HG03025 (cell line): ENCODE results near the gene CUL5.

ENCODE experiments used
- ATAC-seq: cut with Tn5 transposase; IDR thresholded peaks from one replicate; pipeline ENCODE4 v1.9.1; 2021; ENCODE audit warnings: mild to moderate bottlenecking, moderate library complexity; ENCODE audit not compliant: unreplicated experiment, low FRiP score

Gene CUL5

GRCh38 chr11:108008656-108009496, at the start of gene CUL5:
Gene CUL5, plus strand, starts transcription at chr11:108008898. Its CDS starts 451 bp downstream, at chr11:108009349.
- peak; percentile 85 for ATAC-seq

GRCh38 chr11:107961480-107961879, 47.2 kb upstream of the CUL5 start:
- no peak for ATAC-seq

- no peak for ATAC-seq
Measured at GRCh38 chr11:107962181-107962580, 46.5 kb upstream of the CUL5 start.

- ATAC-seq, result no peak
Measured at GRCh38 chr11:107963091-107963490, 45.6 kb upstream of the CUL5 start.

GRCh38 chr11:107969219-107969618, 39.5 kb upstream of the CUL5 start:
- ATAC-seq, result no peak

GRCh38 chr11:107970049-107970448, 38.6 kb upstream of the CUL5 start:
- no peak for ATAC-seq

GRCh38 chr11:107973641-107974040, 35.1 kb upstream of the CUL5 start:
- ATAC-seq, result no peak

GRCh38 chr11:107988397-107989158, 20.1 kb upstream of the CUL5 start:
- ATAC-seq, result no peak

- ATAC-seq, result no peak
Measured at GRCh38 chr11:107991868-107992414, 16.8 kb upstream of the CUL5 start.

- ATAC-seq, result no peak
Measured at GRCh38 chr11:107996006-107996776, 12.5 kb upstream of the CUL5 start.

GRCh38 chr11:107998761-107999160, 9.9 kb upstream of the CUL5 start:
- ATAC-seq, result no peak

GRCh38 chr11:107999759-108000455, 8.8 kb upstream of the CUL5 start:
- ATAC-seq, result peak; percentile 68

GRCh38 chr11:108002476-108002875, 6.2 kb upstream of the CUL5 start:
- no peak for ATAC-seq

GRCh38 chr11:108003623-108004022, 5.1 kb upstream of the CUL5 start:
- no peak for ATAC-seq

- no peak for ATAC-seq
Measured at GRCh38 chr11:108007819-108008218, 879 bp upstream of the CUL5 start.

- ATAC-seq, result peak; percentile 14
Measured at GRCh38 chr11:108009497-108010370, 1.0 kb downstream of the CUL5 start.

GRCh38 chr11:108012139-108012725, 3.5 kb downstream of the CUL5 start:
- ATAC-seq, result no peak

- no peak for ATAC-seq
Measured at GRCh38 chr11:108016647-108017046, 7.9 kb downstream of the CUL5 start.

GRCh38 chr11:108018708-108019107, 10.0 kb downstream of the CUL5 start:
- ATAC-seq, result no peak
